Fibroblast of the aortic adventitia (primary cell): ENCODE measurements around the gene IGF2BP2. TPM values are rescaled to one million over a fixed set of nuclear protein-coding genes. Genes with fewer than 3 reads are reported as not detected.

Source experiments
- DNase-seq: peaks from one replicate; pipeline ENCODE4 v3.0.0-alpha.2; 2010; ENCODE audit warnings: low read depth
- H3K4me3 ChIP-seq: 2 replicates; pipeline ENCODE4 v1.5.1; 2011; ENCODE audit warnings: low read depth, mild to moderate bottlenecking, control low read depth, low read length, moderate library complexity
- CTCF ChIP-seq: IDR thresholded peaks from 2 replicates; pipeline ENCODE4 v1.5.1; 2011; ENCODE audit warnings: mild to moderate bottlenecking, low read length, control low read depth, inconsistent platforms; ENCODE audit not compliant: insufficient read depth
- small RNA-seq: library from RNA; depleted of rRNA; stranded (forward); fragments of <200 nt; gene quantifications from one replicate; pipeline ENCODE3, GENCODE V24; 2012
- total RNA-seq: library from RNA; depleted of rRNA; stranded (reverse); fragments of >200 nt; gene quantifications from 2 replicates; pipeline ENCODE4 v1.2.3, GENCODE V29; 2012; ENCODE audit warnings: low replicate concordance

Gene IGF2BP2
- total RNA-seq, 1 donor = 40.1 TPM

- H3K4me3 ChIP-seq = no peak overlapping the region
- no peak for TF ChIP-seq CTCF
- DNase-seq = no peak
These were observed 219.3 kb downstream of the IGF2BP2 start for GRCh38 chr3:185605566-185605965.

GRCh38 chr3:185595526-185595925 lies 229.3 kb downstream of the IGF2BP2 start:
- no peak for TF ChIP-seq CTCF

GRCh38 chr3:185594073-185594472 lies 230.8 kb downstream of the IGF2BP2 start:
- no peak for DNase-seq
- TF ChIP-seq CTCF = no peak

More at GRCh38 chr3:185595526-185595925, 229.3 kb downstream of the IGF2BP2 start:
- no peak for DNase-seq
- H3K4me3 ChIP-seq = no peak overlapping the region

More at GRCh38 chr3:185594073-185594472, 230.8 kb downstream of the IGF2BP2 start:
- no peak overlapping the region for H3K4me3 ChIP-seq

Small RNA genes lying within 50 kb of the gene (small RNA-seq; reads per million reads assigned to genes)
- gene AC133473.1 (not detected), gene MIR548AQ (not detected)

Other genes with a start within 250 kb of the IGF2BP2 start
- gene SENP2, start 238.7 kb downstream of the IGF2BP2 start, total RNA-seq = 34.8 and 39.6 TPM in 2 replicates
- gene TRA2B, start 113.0 kb upstream of the IGF2BP2 start, total RNA-seq = 96.7 and 157 TPM in 2 replicates